Astrocyte (in vitro differentiated cells and primary cell): Measurements from ENCODE around the gene SH3RF1. TPM values are rescaled to one million over a fixed set of nuclear protein-coding genes. Genes with fewer than 3 reads are reported as not detected.

Experiments used
- DNase-seq: peaks from one replicate; pipeline ENCODE4 v3.0.0-alpha.2; 2010; ENCODE audit warnings: low read depth
- FAIRE-seq: peaks from 2 replicates; lab custom pipeline; 2011; peaks lifted over from hg19 to GRCh38; lab: Jason Lieb, UNC
- H2AFZ ChIP-seq: 2 replicates; pipeline ENCODE4 v1.6.0; 2012; ENCODE audit warnings: low read depth, low read length, inconsistent platforms
- H3K27ac ChIP-seq: 2 replicates; pipeline ENCODE4 v1.5.1; 2011; ENCODE audit warnings: low read depth, low read length, inconsistent platforms
- H3K27me3 ChIP-seq: 2 replicates; pipeline ENCODE4 v1.6.0; 2011; ENCODE audit warnings: low read length, inconsistent platforms; ENCODE audit not compliant: insufficient read depth
- H3K36me3 ChIP-seq: 2 replicates; pipeline ENCODE4 v1.5.1; 2011; ENCODE audit warnings: low read length, inconsistent platforms; ENCODE audit not compliant: insufficient read depth
- H3K4me1 ChIP-seq: 2 replicates; pipeline ENCODE4 v1.5.1; 2011; ENCODE audit warnings: low read length, inconsistent platforms; ENCODE audit not compliant: insufficient read depth
- H3K4me2 ChIP-seq: 2 replicates; pipeline ENCODE4 v1.6.0; 2012; ENCODE audit warnings: low read length, inconsistent platforms
- H3K4me3 ChIP-seq: 2 replicates; pipeline ENCODE4 v1.5.1; 2011; ENCODE audit warnings: low read depth, mild to moderate bottlenecking, low read length, inconsistent platforms; ENCODE audit not compliant: insufficient read depth
- H3K79me2 ChIP-seq: 2 replicates; pipeline ENCODE4 v1.6.0; 2012; ENCODE audit warnings: mild to moderate bottlenecking, low read length, inconsistent platforms; ENCODE audit not compliant: insufficient read depth
- H3K9ac ChIP-seq: 2 replicates; pipeline ENCODE4 v1.6.0; 2012; ENCODE audit warnings: mild to moderate bottlenecking, low read length, inconsistent platforms
- H3K9me3 ChIP-seq: 2 replicates; pipeline ENCODE4 v1.5.1; 2012; ENCODE audit warnings: low read depth, mild to moderate bottlenecking, low read length, inconsistent platforms; ENCODE audit not compliant: insufficient read depth
- H4K20me1 ChIP-seq: 2 replicates; pipeline ENCODE4 v1.6.0; 2012; ENCODE audit warnings: low read length, inconsistent platforms; ENCODE audit not compliant: insufficient read depth
- H3K27ac Mint-ChIP-seq: one replicate; pipeline ENCODE4 v1.8.0; 2021; ENCODE audit warnings: mild to moderate bottlenecking, mixed read lengths; ENCODE audit not compliant: unreplicated experiment
- H3K27me3 Mint-ChIP-seq: one replicate; pipeline ENCODE4 v1.8.0; 2021; ENCODE audit warnings: low read depth, mixed read lengths; ENCODE audit not compliant: unreplicated experiment
- H3K36me3 Mint-ChIP-seq: one replicate; pipeline ENCODE4 v1.8.0; 2021; ENCODE audit warnings: low read depth, mixed read lengths; ENCODE audit not compliant: unreplicated experiment
- H3K4me1 Mint-ChIP-seq: one replicate; pipeline ENCODE4 v1.8.0; 2021; ENCODE audit warnings: low read depth, mixed read lengths; ENCODE audit not compliant: unreplicated experiment
- H3K4me3 Mint-ChIP-seq: one replicate; pipeline ENCODE4 v1.8.0; 2021; ENCODE audit warnings: mild to moderate bottlenecking, moderate library complexity, mixed read lengths; ENCODE audit not compliant: unreplicated experiment
- H3K9me3 Mint-ChIP-seq: one replicate; pipeline ENCODE4 v1.8.0; 2021; ENCODE audit warnings: mild to moderate bottlenecking, mixed read lengths; ENCODE audit not compliant: unreplicated experiment
- CTCF ChIP-seq: IDR thresholded peaks from 2 replicates; pipeline ENCODE4 v1.5.1; 2011; ENCODE audit warnings: low read depth, mild to moderate bottlenecking, inconsistent platforms, low read length, moderate library complexity; ENCODE audit not compliant: insufficient read depth
- EZH2 ChIP-seq: IDR thresholded peaks from 2 replicates; pipeline ENCODE4 v1.6.1; 2012; ENCODE audit warnings: mild to moderate bottlenecking, low read length, inconsistent platforms; ENCODE audit not compliant: insufficient read depth
- total RNA-seq: library from RNA; stranded (reverse); gene quantifications from 2 replicates; pipeline ENCODE4 v1.2.1, GENCODE V29; 2021

The SH3RF1 gene
- total RNA-seq, 1 donor from 2014 or later: 25.9 TPM

GRCh38 chr4:169148885-169149284 is 121.9 kb downstream of the SH3RF1 start:
- H3K4me1 ChIP-seq: peaks cover 16% of the 10 kb centered on the region
- no peaks in the 10 kb centered on the region for H3K27me3 ChIP-seq
- peaks cover 30% of the 10 kb centered on the region for H3K36me3 ChIP-seq
- no peaks in the 10 kb centered on the region for H3K9me3 Mint-ChIP-seq
- H3K36me3 Mint-ChIP-seq: peaks cover 5% of the 10 kb centered on the region
- H3K27ac Mint-ChIP-seq: no peak overlapping the region
- H2AFZ ChIP-seq: no peak overlapping the region
- TF ChIP-seq EZH2 (no peak), CTCF (no peak)
- DNase-seq (no peak), FAIRE-seq (no peak)
- no peak overlapping the region for H3K4me2 ChIP-seq
- no peaks in the 10 kb centered on the region for H4K20me1 ChIP-seq
- H3K4me3 Mint-ChIP-seq: no peak overlapping the region
- no peak overlapping the region for H3K4me3 ChIP-seq
- no peaks in the 10 kb centered on the region for H3K27me3 Mint-ChIP-seq
- H3K27ac ChIP-seq: no peak overlapping the region
- no peaks in the 10 kb centered on the region for H3K9me3 ChIP-seq
- H3K79me2 ChIP-seq: peaks cover 27% of the 10 kb centered on the region
- no peak overlapping the region for H3K9ac ChIP-seq
- peaks cover 15% of the 10 kb centered on the region for H3K4me1 Mint-ChIP-seq

GRCh38 chr4:169147191-169147590 is 123.6 kb downstream of the SH3RF1 start:
- Mint-ChIP-seq H3K4me1 (peaks cover 21% of the 10 kb centered on the region), H3K9me3 (no peaks in the 10 kb centered on the region), H3K4me3 (peak overlapping the region; percentile 5), H3K27me3 (no peaks in the 10 kb centered on the region), H3K27ac (peak overlapping the region; percentile 87), H3K36me3 (peaks cover 3% of the 10 kb centered on the region)
- Histone ChIP-seq H4K20me1 (no peaks in the 10 kb centered on the region), H3K9me3 (no peaks in the 10 kb centered on the region), H3K9ac (no peak overlapping the region), H3K4me2 (peak overlapping the region; percentile 4), H3K4me3 (no peak overlapping the region), H3K79me2 (peaks cover 31% of the 10 kb centered on the region), H3K27ac (peak overlapping the region; percentile 15), H2AFZ (no peak overlapping the region), H3K27me3 (no peaks in the 10 kb centered on the region), H3K4me1 (peaks cover 16% of the 10 kb centered on the region), H3K36me3 (peaks cover 22% of the 10 kb centered on the region)
- FAIRE-seq: peak; percentile 82
- peak; percentile 48 for DNase-seq
- TF ChIP-seq CTCF (no peak), EZH2 (no peak)

GRCh38 chr4:169144061-169144600 is 126.6 kb downstream of the SH3RF1 start:
- peaks cover 22% of the 10 kb centered on the region for H3K79me2 ChIP-seq
- no peaks in the 10 kb centered on the region for H4K20me1 ChIP-seq

More at GRCh38 chr4:169144061-169144600, 126.6 kb downstream of the SH3RF1 start:
- no peak for FAIRE-seq
- Histone ChIP-seq H3K4me2 (no peak overlapping the region), H3K4me1 (peaks cover 8% of the 10 kb centered on the region), H3K9me3 (no peaks in the 10 kb centered on the region), H3K36me3 (peaks cover 20% of the 10 kb centered on the region), H3K4me3 (no peak overlapping the region), H2AFZ (no peak overlapping the region), H3K9ac (no peak overlapping the region), H3K27ac (no peak overlapping the region), H3K27me3 (no peaks in the 10 kb centered on the region)
- DNase-seq: no peak
- peaks cover 20% of the 10 kb centered on the region for H3K4me1 Mint-ChIP-seq
- peaks cover 2% of the 10 kb centered on the region for H3K36me3 Mint-ChIP-seq
- H3K27me3 Mint-ChIP-seq: no peaks in the 10 kb centered on the region
- no peak overlapping the region for H3K27ac Mint-ChIP-seq
- H3K9me3 Mint-ChIP-seq: no peaks in the 10 kb centered on the region
- no peak for TF ChIP-seq EZH2
- no peak for TF ChIP-seq CTCF
- no peak overlapping the region for H3K4me3 Mint-ChIP-seq
